Measurements from ENCODE around the gene DPP9. TPM values are rescaled to one million over a fixed set of nuclear protein-coding genes. Genes with fewer than 3 reads are reported as not detected.

The DPP9 gene
- total RNA-seq, 2 experiments from 2014 or later = 40.2 to 63.8 TPM

- Histone ChIP-seq H3K79me2 (ENCODE audit: insufficient read depth, low read depth, low read length) (no peaks in the 10 kb centered on the region), H3K36me3 (ENCODE audit: insufficient read depth, low read length) (peaks cover 50% of the 10 kb centered on the region), H3K27ac (ENCODE audit: low read depth, low read length, poor library complexity, severe bottlenecking) (no peak overlapping the region), H2AFZ (ENCODE audit: low read length) (no peak overlapping the region), H4K20me1 (ENCODE audit: insufficient read depth, low read length) (no peaks in the 10 kb centered on the region), H3K4me3 (ENCODE audit: low read depth, low read length, poor library complexity, severe bottlenecking) (no peak overlapping the region), H3K4me1 (ENCODE audit: insufficient read depth, low read length, poor library complexity, severe bottlenecking) (no peaks in the 10 kb centered on the region), H3K9me2 (ENCODE audit: insufficient read depth, low read length) (no peaks in the 10 kb centered on the region), H3K4me2 (ENCODE audit: low read length) (no peak overlapping the region), H3K9me3 (ENCODE audit: low read length) (no peaks in the 10 kb centered on the region)
- POLR2A ChIA-PET = no interaction called here
- no TSS peak for BruUV-seq (replicated peaks)
- intact Hi-C loops (cut with micrococcal nuclease; ENCODE audit: unreplicated experiment) = no loop called here
- no peak for TF ChIP-seq CTCF (conservative IDR thresholded peaks at IDR 0.05; ENCODE audit: low read length)
- TF ChIP-seq EZH2phosphoT487 (IDR thresholded peaks at IDR 0.05; ENCODE audit: borderline replicate concordance, low read depth, low read length) = no peak
- CTCF ChIA-PET (ENCODE audit: unreplicated experiment) = no interaction called here
- DNase-seq (ENCODE audit: low spot score) = no peak
Measured at GRCh38 chr19:4686700-4687099, 36.9 kb downstream of the DPP9 start.

- POLR2A ChIA-PET = no interaction called here
- peaks cover 39% of the 10 kb centered on the region for H3K36me3 ChIP-seq (ENCODE audit: insufficient read depth, low read length)
- BruUV-seq (replicated peaks) = no TSS peak
Measured at GRCh38 chr19:4684312-4685095, 39.1 kb downstream of the DPP9 start.

More at GRCh38 chr19:4684312-4685095, 39.1 kb downstream of the DPP9 start:
- intact Hi-C loops (cut with micrococcal nuclease; ENCODE audit: unreplicated experiment) = no loop called here
- H2AFZ ChIP-seq (ENCODE audit: low read length) = no peak overlapping the region
- TF ChIP-seq CTCF (conservative IDR thresholded peaks at IDR 0.05; ENCODE audit: low read length) = no peak
- no peak for TF ChIP-seq EZH2phosphoT487 (IDR thresholded peaks at IDR 0.05; ENCODE audit: borderline replicate concordance, low read depth, low read length)
- CTCF ChIA-PET (ENCODE audit: unreplicated experiment) = no interaction called here
- no peaks in the 10 kb centered on the region for H3K79me2 ChIP-seq (ENCODE audit: insufficient read depth, low read depth, low read length)
- H3K4me3 ChIP-seq (ENCODE audit: low read depth, low read length, poor library complexity, severe bottlenecking) = no peak overlapping the region
- H3K9me3 ChIP-seq (ENCODE audit: low read length) = no peaks in the 10 kb centered on the region
- no peak overlapping the region for H3K27ac ChIP-seq (ENCODE audit: low read depth, low read length, poor library complexity, severe bottlenecking)
- H3K4me2 ChIP-seq (ENCODE audit: low read length) = no peak overlapping the region
- DNase-seq (ENCODE audit: low spot score) = no peak
- no peaks in the 10 kb centered on the region for H4K20me1 ChIP-seq (ENCODE audit: insufficient read depth, low read length)
- H3K9me2 ChIP-seq (ENCODE audit: insufficient read depth, low read length) = no peaks in the 10 kb centered on the region
- H3K4me1 ChIP-seq (ENCODE audit: insufficient read depth, low read length, poor library complexity, severe bottlenecking) = no peaks in the 10 kb centered on the region

Measured in OCI-LY7 (cell line).